IMR-90 (cell line): Measurements from ENCODE around the gene ATXN3.

Source experiments
- CEBPB ChIP-seq: IDR thresholded peaks from 2 replicates; pipeline ENCODE4 v1.6.1; 2012; ENCODE audit warnings: low read depth, low read length, improper control_type of control experiment
- CHD1 ChIP-seq: IDR thresholded peaks from 2 replicates; pipeline ENCODE4 v1.6.1; 2012; ENCODE audit warnings: low read depth, low read length, improper control_type of control experiment
- CTCF ChIP-seq: conservative IDR thresholded peaks from 2 replicates; pipeline ENCODE4 v1.5.1; 2012; ENCODE audit warnings: mild to moderate bottlenecking, low read depth, low read length, improper control_type of control experiment
- MAFK ChIP-seq: IDR thresholded peaks from 2 replicates; pipeline ENCODE4 v1.6.1; 2012; ENCODE audit warnings: low read depth, low read length, improper control_type of control experiment
- MAZ ChIP-seq: IDR thresholded peaks from 2 replicates; pipeline ENCODE4 v1.6.1; 2012; ENCODE audit warnings: low read depth, mild to moderate bottlenecking, low read length, improper control_type of control experiment, moderate library complexity, borderline replicate concordance
- NFE2L2 ChIP-seq: fragments of 150-350 bp; IDR thresholded peaks from 2 replicates; pipeline ENCODE4 v1.6.1; 2016; ENCODE audit warnings: low read depth, mild to moderate bottlenecking, low read length
- POLR2A ChIP-seq: IDR thresholded peaks from 2 replicates; pipeline ENCODE4 v1.6.1; 2012; ENCODE audit warnings: mild to moderate bottlenecking, low read depth, low read length
- RCOR1 ChIP-seq: IDR thresholded peaks from 2 replicates; pipeline ENCODE4 v1.6.1; 2012; ENCODE audit warnings: mild to moderate bottlenecking, low read length, improper control_type of control experiment; ENCODE audit not compliant: insufficient replicate concordance
- RFX5 ChIP-seq: IDR thresholded peaks from 2 replicates; pipeline ENCODE4 v1.8.0; 2012; ENCODE audit warnings: low read depth, mild to moderate bottlenecking, low read length, moderate library complexity

- TF ChIP-seq POLR2A (no peak), CTCF (no peak), MAFK (no peak), RFX5 (no peak), RCOR1 (no peak), CEBPB (no peak), MAZ (no peak), NFE2L2 (no peak), CHD1 (no peak)
Observed at GRCh38 chr14:92143962-92144361, 37.6 kb upstream of the ATXN3 start.
